ENCODE data around the gene KRTAP12-4.

DNA sequence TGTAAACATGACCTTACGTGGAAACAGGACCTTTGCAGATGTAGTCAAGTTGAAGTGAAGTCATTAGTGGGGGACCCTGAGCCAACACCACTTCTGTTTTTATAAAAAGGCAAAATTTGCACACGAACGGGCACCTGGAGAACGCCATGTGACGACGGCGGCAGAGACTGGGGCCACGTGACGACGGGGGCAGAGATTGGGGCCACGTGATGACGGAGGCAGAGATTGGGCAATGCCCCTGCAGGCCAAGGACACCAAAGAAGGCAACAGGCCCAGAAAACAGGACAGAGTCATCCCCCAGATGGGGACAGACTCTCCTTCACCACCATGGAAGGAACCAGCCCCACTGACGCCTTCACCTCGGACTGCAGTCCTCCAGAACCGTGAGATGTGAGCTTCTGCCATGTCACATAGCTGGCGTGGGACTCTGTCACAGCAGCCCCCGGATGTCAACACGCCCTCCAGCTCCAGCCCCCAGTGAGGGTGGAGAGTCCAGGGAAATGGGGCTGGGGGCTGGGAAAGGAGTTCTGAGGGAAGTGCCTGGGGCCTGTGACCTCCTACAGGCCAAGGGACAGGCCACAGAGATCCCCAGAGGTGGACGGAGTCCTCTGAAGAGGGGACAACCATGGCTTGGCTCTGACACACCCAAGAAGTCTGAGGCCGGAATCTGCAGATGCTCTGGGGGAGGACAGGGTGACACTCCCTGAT, 4.0 kb downstream of the KRTAP12-4 start:
- no peak for TF ChIP-seq POLR2AphosphoS5 (IDR thresholded peaks at IDR 0.05)
- TF ChIP-seq, protein P1, sequence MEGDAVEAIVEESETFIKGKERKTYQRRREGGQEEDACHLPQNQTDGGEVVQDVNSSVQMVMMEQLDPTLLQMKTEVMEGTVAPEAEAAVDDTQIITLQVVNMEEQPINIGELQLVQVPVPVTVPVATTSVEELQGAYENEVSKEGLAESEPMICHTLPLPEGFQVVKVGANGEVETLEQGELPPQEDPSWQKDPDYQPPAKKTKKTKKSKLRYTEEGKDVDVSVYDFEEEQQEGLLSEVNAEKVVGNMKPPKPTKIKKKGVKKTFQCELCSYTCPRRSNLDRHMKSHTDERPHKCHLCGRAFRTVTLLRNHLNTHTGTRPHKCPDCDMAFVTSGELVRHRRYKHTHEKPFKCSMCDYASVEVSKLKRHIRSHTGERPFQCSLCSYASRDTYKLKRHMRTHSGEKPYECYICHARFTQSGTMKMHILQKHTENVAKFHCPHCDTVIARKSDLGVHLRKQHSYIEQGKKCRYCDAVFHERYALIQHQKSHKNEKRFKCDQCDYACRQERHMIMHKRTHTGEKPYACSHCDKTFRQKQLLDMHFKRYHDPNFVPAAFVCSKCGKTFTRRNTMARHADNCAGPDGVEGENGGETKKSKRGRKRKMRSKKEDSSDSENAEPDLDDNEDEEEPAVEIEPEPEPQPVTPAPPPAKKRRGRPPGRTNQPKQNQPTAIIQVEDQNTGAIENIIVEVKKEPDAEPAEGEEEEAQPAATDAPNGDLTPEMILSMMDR (IDR thresholded peaks at IDR 0.05): no peak
